Tibial nerve (tissue), 3 donors: ENCODE data around the gene ZNF860.

ENCODE experiments used
- POLR2A ChIP-seq, 2 donors: fragments of 450-650 bp; IDR thresholded peaks; one replicate each; pipeline ENCODE4 v1.6.1; 2017; ENCODE audit warnings: antibody characterized with exemption in 2 of 2, mild to moderate bottlenecking in 2 of 2, moderate library complexity in 2 of 2
- TF ChIP-seq, protein P1 (sequence below), 5 experiments: fragments of 200-600 bp in 3 of 5; fragments of 450-650 bp in 2 of 5; sonication (generic) in 3 of 5; IDR thresholded peaks; one replicate each; pipeline ENCODE4 v1.5.1; 2016 to 2019; ENCODE audit warnings: antibody characterized with exemption in 5 of 5, mild to moderate bottlenecking in 3 of 5, moderate library complexity in 2 of 5

GRCh38 chr3:31947671-31948091 lies 33.9 kb upstream of the ZNF860 start:
- TF ChIP-seq, protein P1, sequence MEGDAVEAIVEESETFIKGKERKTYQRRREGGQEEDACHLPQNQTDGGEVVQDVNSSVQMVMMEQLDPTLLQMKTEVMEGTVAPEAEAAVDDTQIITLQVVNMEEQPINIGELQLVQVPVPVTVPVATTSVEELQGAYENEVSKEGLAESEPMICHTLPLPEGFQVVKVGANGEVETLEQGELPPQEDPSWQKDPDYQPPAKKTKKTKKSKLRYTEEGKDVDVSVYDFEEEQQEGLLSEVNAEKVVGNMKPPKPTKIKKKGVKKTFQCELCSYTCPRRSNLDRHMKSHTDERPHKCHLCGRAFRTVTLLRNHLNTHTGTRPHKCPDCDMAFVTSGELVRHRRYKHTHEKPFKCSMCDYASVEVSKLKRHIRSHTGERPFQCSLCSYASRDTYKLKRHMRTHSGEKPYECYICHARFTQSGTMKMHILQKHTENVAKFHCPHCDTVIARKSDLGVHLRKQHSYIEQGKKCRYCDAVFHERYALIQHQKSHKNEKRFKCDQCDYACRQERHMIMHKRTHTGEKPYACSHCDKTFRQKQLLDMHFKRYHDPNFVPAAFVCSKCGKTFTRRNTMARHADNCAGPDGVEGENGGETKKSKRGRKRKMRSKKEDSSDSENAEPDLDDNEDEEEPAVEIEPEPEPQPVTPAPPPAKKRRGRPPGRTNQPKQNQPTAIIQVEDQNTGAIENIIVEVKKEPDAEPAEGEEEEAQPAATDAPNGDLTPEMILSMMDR (IDR thresholded peaks at IDR 0.05), result no peak
- no peak for TF ChIP-seq POLR2A (IDR thresholded peaks at IDR 0.05)
